NCI-H526 (cell line): ENCODE measurements around the gene MACROD2.

Experiments
- DNase-seq, 2 experiments: peaks; one replicate each; lab custom pipeline; 2025; lab: John Stamatoyannopoulos, UW

The MACROD2 gene

GRCh38 chr20:14761903-14762302 lies 766.6 kb downstream of the MACROD2 start:
- DNase-seq: no peak

- DNase-seq: no peak
Measured at GRCh38 chr20:14764511-14765369, 769.4 kb downstream of the MACROD2 start.

GRCh38 chr20:14765370-14765701 lies 770.0 kb downstream of the MACROD2 start:
- DNase-seq: no peak

- DNase-seq: no peak
Measured at GRCh38 chr20:14773486-14773885, 778.2 kb downstream of the MACROD2 start.

GRCh38 chr20:14775778-14776177 lies 780.5 kb downstream of the MACROD2 start:
- DNase-seq: no peak

GRCh38 chr20:14777591-14777990 lies 782.3 kb downstream of the MACROD2 start:
- DNase-seq: no peak

GRCh38 chr20:14778096-14778495 lies 782.8 kb downstream of the MACROD2 start:
- no peak for DNase-seq

- DNase-seq: no peak
Measured at GRCh38 chr20:14778875-14779274, 783.6 kb downstream of the MACROD2 start.

- no peak for DNase-seq
Measured at GRCh38 chr20:14780508-14780907, 785.2 kb downstream of the MACROD2 start.

- no peak for DNase-seq
Measured at GRCh38 chr20:14782731-14783130, 787.4 kb downstream of the MACROD2 start.

- no peak for DNase-seq
Measured at GRCh38 chr20:14783766-14784165, 788.5 kb downstream of the MACROD2 start.

- DNase-seq: no peak
Measured at GRCh38 chr20:14785065-14785743, 789.9 kb downstream of the MACROD2 start.

- no peak for DNase-seq
Measured at GRCh38 chr20:14790190-14790589, 794.9 kb downstream of the MACROD2 start.

- no peak for DNase-seq
Measured at GRCh38 chr20:14790771-14791620, 795.7 kb downstream of the MACROD2 start.

GRCh38 chr20:14792915-14793314 lies 797.6 kb downstream of the MACROD2 start:
- no peak for DNase-seq

GRCh38 chr20:14799545-14800216 lies 804.4 kb downstream of the MACROD2 start:
- no peak for DNase-seq

- DNase-seq: no peak
Measured at GRCh38 chr20:14800707-14801425, 805.5 kb downstream of the MACROD2 start.

GRCh38 chr20:14801591-14802325 lies 806.4 kb downstream of the MACROD2 start:
- DNase-seq: no peak

GRCh38 chr20:14807224-14807623 lies 811.9 kb downstream of the MACROD2 start:
- DNase-seq: no peak

GRCh38 chr20:14815340-14815739 lies 820.0 kb downstream of the MACROD2 start:
- no peak for DNase-seq

- no peak for DNase-seq
Measured at GRCh38 chr20:14816471-14816870, 821.2 kb downstream of the MACROD2 start.
